HG03108 (cell line): ENCODE measurements around the gene RARG.

Source experiments
- ATAC-seq: cut with Tn5 transposase; IDR thresholded peaks from one replicate; pipeline ENCODE4 v1.9.1; 2021; ENCODE audit warnings: moderate library complexity; ENCODE audit not compliant: unreplicated experiment

Gene RARG

GRCh38 chr12:53245286-53245685 lies 13.3 kb upstream of the RARG start:
- no peak for ATAC-seq

- ATAC-seq, result no peak
Observed at GRCh38 chr12:53244337-53244736, 12.3 kb upstream of the RARG start.

GRCh38 chr12:53241623-53242412 lies 9.8 kb upstream of the RARG start:
- ATAC-seq, result no peak

GRCh38 chr12:53239643-53240258 lies 7.7 kb upstream of the RARG start:
- no peak for ATAC-seq

GRCh38 chr12:53236443-53237111 lies 4.6 kb upstream of the RARG start:
- ATAC-seq, result no peak

GRCh38 chr12:53235742-53236442 lies 3.9 kb upstream of the RARG start:
- no peak for ATAC-seq

- no peak for ATAC-seq
Observed at GRCh38 chr12:53235164-53235563, 3.2 kb upstream of the RARG start.

- ATAC-seq, result no peak
Observed at GRCh38 chr12:53234271-53234914, 2.4 kb upstream of the RARG start.

GRCh38 chr12:53233671-53234121 lies 1.7 kb upstream of the RARG start:
- ATAC-seq, result no peak

- no peak for ATAC-seq
Observed at GRCh38 chr12:53232646-53233461, 845 bp upstream of the RARG start.

GRCh38 chr12:53231671-53231920 lies 413 bp downstream of the RARG start:
- ATAC-seq, result no peak

- no peak for ATAC-seq
Observed at GRCh38 chr12:53230108-53230845, 1.7 kb downstream of the RARG start.

GRCh38 chr12:53229454-53229853 lies 2.6 kb downstream of the RARG start:
- ATAC-seq, result no peak

GRCh38 chr12:53227836-53228235 lies 4.2 kb downstream of the RARG start:
- ATAC-seq, result no peak

GRCh38 chr12:53227341-53227740 lies 4.7 kb downstream of the RARG start:
- ATAC-seq, result no peak

GRCh38 chr12:53226815-53227214 lies 5.2 kb downstream of the RARG start:
- ATAC-seq, result no peak

- ATAC-seq, result no peak
Observed at GRCh38 chr12:53225635-53226424, 6.2 kb downstream of the RARG start.

GRCh38 chr12:53224897-53225634 lies 6.9 kb downstream of the RARG start:
- no peak for ATAC-seq
